Measurements from ENCODE around the gene DLGAP1. TPM values are rescaled to one million over a fixed set of nuclear protein-coding genes. Genes with fewer than 3 reads are reported as not detected.

DLGAP1 gene
- total RNA-seq, 1 experiment from 2014 or later, result 0.07 TPM

- no peak overlapping the region for H3K4me3 ChIP-seq (ENCODE audit: low read depth, low read length)
- Mint-ChIP-seq H3K27ac (ENCODE audit: unreplicated experiment) (no peak overlapping the region), H3K9me3 (ENCODE audit: unreplicated experiment) (peaks cover 9% of the 10 kb centered on the region), H3K4me1 (ENCODE audit: low read depth, unreplicated experiment) (no peaks in the 10 kb centered on the region), H3K4me3 (ENCODE audit: unreplicated experiment) (no peak overlapping the region), H3K27me3 (ENCODE audit: insufficient read depth, unreplicated experiment) (no peaks in the 10 kb centered on the region), H3K36me3 (ENCODE audit: insufficient read depth, unreplicated experiment) (no peaks in the 10 kb centered on the region)
- no peaks in the 10 kb centered on the region for H3K27me3 ChIP-seq (replicated peaks; ENCODE audit: control insufficient read depth, insufficient read depth, low read length)
- ChIA-PET CTCF (interaction anchor here (0.5 to 1.2 kb wide), 4 partner anchors 11 to 195 kb away, joined by 3 to 6 read pairs (median 4); no protein-coding TSS in a partner anchor), POLR2A (interaction anchor here (0.8 kb wide), 1 partner anchor 220 kb away, joined by 6 read pairs; no protein-coding TSS in a partner anchor)
- H3K4me1 ChIP-seq, result peaks cover 15% of the 10 kb centered on the region
- peak; percentile 28 to 44 for DNase-seq
- intact Hi-C loops (cut with micrococcal nuclease; ENCODE audit: unreplicated experiment), result no loop called here
- H3K36me3 ChIP-seq (ENCODE audit: control insufficient read depth, insufficient read depth, low read length), result no peaks in the 10 kb centered on the region
- TF ChIP-seq CTCF (IDR thresholded peaks at IDR 0.05; ENCODE audit: insufficient read depth in 1 of 2, low read depth in 1 of 2, low read length in 1 of 2, severe bottlenecking in 1 of 2, unreplicated experiment in 1 of 2), result no peak
- BruUV-seq (replicated peaks), result no TSS peak
- no peaks in the 10 kb centered on the region for H3K9me3 ChIP-seq
These were observed 983.9 kb downstream of the DLGAP1 start for GRCh38 chr18:3471141-3471648.

GRCh38 chr18:3468833-3469232 is 986.3 kb downstream of the DLGAP1 start:
- ChIA-PET CTCF (no interaction called here), POLR2A (no interaction called here)
- H3K4me3 Mint-ChIP-seq (ENCODE audit: unreplicated experiment), result no peak overlapping the region
- peaks cover 7% of the 10 kb centered on the region for H3K36me3 Mint-ChIP-seq (ENCODE audit: insufficient read depth, unreplicated experiment)
- H3K27me3 Mint-ChIP-seq (ENCODE audit: insufficient read depth, unreplicated experiment), result no peaks in the 10 kb centered on the region
- H3K4me3 ChIP-seq (ENCODE audit: low read depth, low read length), result no peak overlapping the region
- H3K4me1 Mint-ChIP-seq (ENCODE audit: low read depth, unreplicated experiment), result no peaks in the 10 kb centered on the region
- H3K36me3 ChIP-seq (ENCODE audit: control insufficient read depth, insufficient read depth, low read length), result no peaks in the 10 kb centered on the region
- H3K27me3 ChIP-seq (replicated peaks; ENCODE audit: control insufficient read depth, insufficient read depth, low read length), result no peaks in the 10 kb centered on the region
- no peaks in the 10 kb centered on the region for H3K9me3 ChIP-seq
- DNase-seq, result no peak
- no peak for TF ChIP-seq CTCF (IDR thresholded peaks at IDR 0.05; ENCODE audit: insufficient read depth in 1 of 2, low read depth in 1 of 2, low read length in 1 of 2, severe bottlenecking in 1 of 2, unreplicated experiment in 1 of 2)
- intact Hi-C loops (cut with micrococcal nuclease; ENCODE audit: unreplicated experiment), result no loop called here
- H3K9me3 Mint-ChIP-seq (ENCODE audit: unreplicated experiment), result no peaks in the 10 kb centered on the region
- H3K27ac Mint-ChIP-seq (ENCODE audit: unreplicated experiment), result no peak overlapping the region
- BruUV-seq (replicated peaks), result no TSS peak
- peaks cover 15% of the 10 kb centered on the region for H3K4me1 ChIP-seq

- H3K27me3 Mint-ChIP-seq (ENCODE audit: insufficient read depth, unreplicated experiment), result no peaks in the 10 kb centered on the region
- TF ChIP-seq CTCF (IDR thresholded peaks at IDR 0.05; ENCODE audit: insufficient read depth in 1 of 2, low read depth in 1 of 2, low read length in 1 of 2, severe bottlenecking in 1 of 2, unreplicated experiment in 1 of 2), result no peak
- H3K9me3 Mint-ChIP-seq (ENCODE audit: unreplicated experiment), result no peaks in the 10 kb centered on the region
- H3K4me1 Mint-ChIP-seq (ENCODE audit: low read depth, unreplicated experiment), result no peaks in the 10 kb centered on the region
- H3K27me3 ChIP-seq (replicated peaks; ENCODE audit: control insufficient read depth, insufficient read depth, low read length), result no peaks in the 10 kb centered on the region
- POLR2A ChIA-PET, result no interaction called here
- peaks cover 12% of the 10 kb centered on the region for H3K36me3 Mint-ChIP-seq (ENCODE audit: insufficient read depth, unreplicated experiment)
- peaks cover 15% of the 10 kb centered on the region for H3K4me1 ChIP-seq
- CTCF ChIA-PET, result no interaction called here
- H3K4me3 ChIP-seq (ENCODE audit: low read depth, low read length), result no peak overlapping the region
- H3K36me3 ChIP-seq (ENCODE audit: control insufficient read depth, insufficient read depth, low read length), result no peaks in the 10 kb centered on the region
- no peak overlapping the region for H3K4me3 Mint-ChIP-seq (ENCODE audit: unreplicated experiment)
- DNase-seq, result no peak
- intact Hi-C loops (cut with micrococcal nuclease; ENCODE audit: unreplicated experiment), result no loop called here
- no peaks in the 10 kb centered on the region for H3K9me3 ChIP-seq
- no TSS peak for BruUV-seq (replicated peaks)
- no peak overlapping the region for H3K27ac Mint-ChIP-seq (ENCODE audit: unreplicated experiment)
These were observed 986.9 kb downstream of the DLGAP1 start for GRCh38 chr18:3468066-3468705.

Measured in Caco-2 (cell line).